Middle frontal gyrus (tissue), 1 donor: Measurements from ENCODE around the gene SLC30A10.
A peak's percentile ranks its signal among the peaks of the same experiment; 100 is the strongest.
"Not testable (repeated sequence)": the region's sequence is repeated elsewhere in the genome, so short reads cannot be mapped to it uniquely, and the experiment has no call there.

Source experiments
- DNase-seq: peaks from one replicate; pipeline ENCODE4 v3.0.0-alpha.2; 2015; ENCODE audit warnings: low spot score; ENCODE audit errors: extremely low spot score

SLC30A10 gene

DNA sequence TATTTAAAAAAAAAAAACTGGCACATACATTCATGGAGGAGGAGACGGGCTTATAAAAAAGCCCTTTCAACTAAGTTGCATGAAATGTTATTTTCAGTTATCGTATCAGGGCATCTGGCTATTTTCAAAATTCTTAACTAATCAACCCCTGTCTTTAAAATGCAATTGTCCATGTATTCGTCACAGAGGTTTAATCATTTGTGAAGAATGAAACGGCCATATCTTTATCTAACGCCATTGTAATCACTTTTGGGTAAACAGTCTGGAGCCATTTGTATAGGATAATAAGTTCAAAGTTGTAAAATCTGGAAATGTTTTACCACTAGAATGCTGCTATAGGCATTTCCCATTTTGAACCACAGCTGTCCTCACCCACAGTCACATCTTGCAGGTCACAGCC lies 30.4 kb downstream of the SLC30A10 start:
- no peak for DNase-seq

DNA sequence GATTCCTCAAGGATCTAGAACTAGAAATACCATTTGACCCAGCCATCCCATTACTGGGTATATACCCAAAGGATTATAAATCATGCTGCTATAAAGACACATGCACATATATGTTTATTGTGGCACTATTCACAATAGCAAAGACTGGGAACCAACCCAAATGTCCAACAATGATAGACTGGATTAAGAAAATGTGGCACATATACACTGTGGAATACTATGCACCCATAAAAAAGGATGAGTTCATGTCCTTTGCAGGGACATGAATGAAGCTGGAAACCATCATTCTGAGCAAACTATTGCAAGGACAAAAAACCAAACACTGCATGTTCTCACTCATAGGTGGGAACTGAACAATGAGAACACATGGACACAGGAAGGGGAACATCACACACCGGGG lies 36.1 kb downstream of the SLC30A10 start:
- not testable (repeated sequence) for DNase-seq

DNA sequence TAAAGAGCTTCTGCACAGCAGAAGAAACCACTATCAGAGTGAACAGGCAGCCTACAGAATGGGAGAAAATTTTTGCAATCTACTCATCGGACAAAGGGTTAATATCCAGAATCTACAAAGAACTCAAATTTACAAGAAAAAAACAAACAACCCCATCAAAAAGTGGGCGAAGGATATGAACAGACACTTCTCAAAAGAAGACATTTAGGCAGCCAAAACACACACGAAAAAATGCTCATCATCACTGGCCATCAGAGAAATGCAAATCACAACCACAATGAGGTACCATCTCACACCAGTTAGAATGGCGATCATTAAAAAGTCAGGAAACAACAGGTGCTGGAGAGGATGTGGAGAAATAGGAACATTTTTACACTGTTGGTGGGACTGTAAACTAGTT lies 36.5 kb downstream of the SLC30A10 start:
- DNase-seq, result not testable (repeated sequence)

DNA sequence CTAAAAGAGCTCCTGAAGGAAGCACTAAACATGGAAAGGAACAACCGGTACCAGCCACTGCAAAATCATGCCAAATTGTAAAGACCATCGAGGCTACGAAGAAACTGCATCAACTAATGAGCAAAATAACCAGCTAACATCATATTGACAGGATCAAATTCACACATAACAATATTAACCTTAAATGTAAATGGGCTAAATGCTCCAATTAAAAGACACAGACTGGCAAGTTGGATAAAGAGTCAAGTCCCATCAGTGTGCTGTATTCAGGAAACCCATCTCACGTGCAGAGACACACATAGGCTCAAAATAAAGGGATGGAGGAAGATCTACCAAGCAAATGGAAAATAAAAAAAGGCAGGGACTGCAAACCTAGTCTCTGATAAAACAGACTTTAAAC lies 39.7 kb downstream of the SLC30A10 start:
- DNase-seq, result not testable (repeated sequence)

DNA sequence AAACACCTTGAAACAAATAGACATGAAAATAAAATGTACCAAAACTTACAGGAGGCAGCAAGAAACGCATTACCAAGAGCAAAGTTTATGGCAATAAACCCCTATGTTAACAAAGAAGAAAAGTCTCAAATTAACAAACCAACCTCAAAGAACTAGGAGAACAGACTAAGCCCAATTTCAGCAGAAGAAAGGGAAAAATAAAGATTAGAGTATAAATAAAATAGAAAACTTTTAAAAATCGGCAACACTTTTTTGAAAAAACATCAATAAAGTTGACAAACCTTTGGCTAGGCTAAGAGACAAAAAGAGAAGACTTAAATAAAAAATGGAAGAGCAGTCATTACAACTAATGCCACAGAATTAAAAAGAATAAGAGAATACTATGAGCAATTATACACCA lies 42.7 kb downstream of the SLC30A10 start:
- DNase-seq, result no peak

DNA sequence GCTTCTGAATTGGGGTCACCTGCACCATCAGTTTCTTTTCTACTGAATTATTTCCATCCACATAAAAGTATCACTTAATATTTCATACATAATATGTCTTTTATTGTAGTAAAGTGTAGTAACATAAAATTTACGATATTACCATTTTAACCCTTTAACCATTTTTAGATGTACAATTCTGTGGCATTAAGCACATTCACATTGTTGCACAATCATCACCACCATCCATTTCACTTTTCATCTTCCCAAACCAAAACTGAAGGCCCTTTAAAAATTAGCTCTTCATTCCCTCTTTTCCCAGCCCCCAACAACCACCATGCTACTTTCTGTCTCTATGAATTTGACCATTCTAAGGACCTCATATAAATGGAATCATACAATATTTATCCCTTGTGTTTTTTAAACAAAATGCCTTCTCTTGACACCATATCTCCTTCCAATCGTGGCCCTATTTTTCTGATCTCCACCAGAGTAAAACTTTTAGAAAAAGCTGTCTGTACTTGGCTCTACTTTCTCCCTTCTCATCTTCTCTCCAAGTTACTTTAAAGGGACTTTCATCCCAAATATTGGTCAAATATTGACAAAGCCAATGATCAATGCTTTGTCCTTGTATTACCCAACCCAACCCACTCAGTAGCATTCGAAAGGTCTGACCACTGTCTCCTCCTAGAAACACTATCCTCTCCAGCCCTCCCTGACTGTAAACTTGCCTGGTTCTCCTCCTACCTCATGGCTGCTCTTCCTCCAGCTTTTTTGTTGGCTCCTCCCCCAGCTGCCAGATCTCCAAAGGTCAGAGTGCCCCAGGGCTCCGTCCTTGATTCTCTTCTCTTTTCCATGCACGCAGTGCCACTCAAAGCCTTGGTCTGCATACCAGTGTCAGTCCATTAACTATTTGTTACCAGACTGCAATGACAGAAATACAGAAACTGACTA lies 44.7 kb downstream of the SLC30A10 start:
- no peak for DNase-seq

DNA sequence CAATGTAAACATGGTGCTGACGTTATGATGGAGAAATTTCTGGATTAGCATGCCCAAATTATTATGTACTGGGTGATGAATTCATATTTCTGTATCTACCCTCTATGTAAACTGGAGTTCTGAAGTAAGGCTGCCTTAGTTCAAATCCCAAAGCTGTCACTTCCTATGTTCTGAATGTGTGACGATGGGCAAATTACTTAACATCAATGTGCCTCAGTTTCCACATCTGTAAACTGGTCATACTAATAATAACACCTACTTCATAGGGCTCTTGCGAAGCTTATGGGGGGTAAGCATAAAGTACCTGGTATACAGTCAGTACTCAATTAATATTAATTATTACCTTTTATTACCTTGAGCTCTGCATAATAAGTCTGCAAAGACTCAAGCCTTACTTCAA lies 45.6 kb downstream of the SLC30A10 start:
- no peak for DNase-seq

DNA sequence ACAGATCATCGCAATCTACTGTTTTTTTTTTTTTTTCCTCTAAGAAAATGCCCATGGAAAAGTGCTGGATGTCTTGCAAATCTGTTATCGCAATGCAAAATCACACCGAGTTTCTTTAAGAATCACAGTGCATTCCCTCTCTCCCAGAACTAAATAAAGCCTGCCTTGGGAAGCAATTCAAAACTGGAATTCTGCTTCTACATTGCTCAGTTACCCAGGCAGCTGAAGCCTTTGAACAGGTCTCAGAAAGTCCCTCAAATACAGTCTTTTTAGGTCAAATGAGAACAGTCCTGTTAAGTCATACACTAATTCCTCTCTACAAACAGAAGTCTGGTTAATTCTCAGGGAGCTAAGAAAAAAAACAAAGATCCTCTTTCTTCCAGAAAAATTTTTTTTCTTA lies 46.3 kb downstream of the SLC30A10 start:
- peak; percentile 3 for DNase-seq

DNA sequence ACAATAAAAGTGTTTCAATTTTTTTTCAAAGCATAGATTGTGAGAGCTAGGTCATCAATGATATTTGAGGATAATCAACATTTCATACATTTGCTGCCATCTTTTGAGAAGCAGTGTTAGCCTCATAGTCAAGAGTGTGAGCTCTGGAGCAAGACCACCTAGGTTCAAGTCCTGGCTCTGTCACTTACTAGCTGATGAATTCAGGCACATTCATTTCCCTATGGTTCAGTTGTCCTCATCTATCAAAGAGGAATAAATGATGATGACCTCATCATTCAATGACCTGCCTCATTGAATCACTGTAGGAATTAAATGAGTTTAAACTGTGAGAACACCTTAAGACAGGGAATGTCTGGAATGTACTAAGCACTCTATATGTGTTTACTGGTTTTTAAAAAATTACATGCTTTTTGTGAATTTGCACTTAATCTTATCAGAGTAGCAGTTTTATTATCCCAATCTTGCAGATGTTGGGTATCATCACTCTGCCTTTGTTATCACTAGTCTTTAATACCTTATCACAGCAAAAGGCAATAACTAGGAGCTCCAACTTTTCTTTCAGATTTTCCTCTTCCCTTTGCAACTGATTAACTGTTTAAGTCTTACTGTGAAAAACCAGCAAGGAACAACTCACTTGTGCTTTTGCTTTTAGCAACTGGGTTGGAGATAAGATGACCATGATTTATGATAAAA lies 47.4 kb downstream of the SLC30A10 start:
- DNase-seq, result no peak

DNA sequence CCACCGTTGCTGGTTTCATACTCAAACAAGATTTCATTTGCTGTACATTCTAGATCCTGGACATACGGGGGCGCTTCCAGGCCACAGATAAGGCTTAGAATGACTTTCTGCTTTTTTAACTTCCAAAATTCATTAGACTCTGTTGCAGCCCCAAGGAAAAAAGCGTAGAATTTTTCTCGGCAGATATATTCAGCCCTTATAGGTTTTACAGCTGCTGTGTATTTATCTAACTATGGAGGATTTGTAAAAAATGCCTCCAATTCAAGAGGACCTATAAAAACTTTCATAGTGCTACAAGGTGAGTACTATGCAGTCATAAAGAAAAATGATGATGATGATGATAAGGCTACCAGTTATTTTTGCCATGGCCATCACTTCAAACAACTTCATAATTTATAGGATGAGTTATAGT lies 51.6 kb downstream of the SLC30A10 start:
- no peak for DNase-seq

DNA sequence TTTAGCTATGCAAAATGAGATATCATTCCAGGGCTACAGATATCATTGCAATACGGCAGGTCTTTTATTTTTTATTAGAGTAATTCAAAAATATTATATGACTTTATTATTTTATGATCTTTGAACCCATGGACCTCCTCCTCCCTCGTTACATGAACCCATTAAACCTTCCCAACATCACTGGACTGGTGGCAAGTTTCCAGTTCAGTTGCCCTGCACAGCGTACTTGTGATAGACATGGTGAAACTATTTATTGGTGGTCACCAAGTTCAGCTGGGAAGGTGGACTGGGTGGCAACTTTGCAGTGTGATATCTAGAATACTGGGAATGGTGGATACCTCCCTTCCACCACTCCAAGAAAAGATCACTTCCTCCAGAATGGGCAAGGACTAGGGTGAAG lies 52.5 kb downstream of the SLC30A10 start:
- DNase-seq, result no peak

DNA sequence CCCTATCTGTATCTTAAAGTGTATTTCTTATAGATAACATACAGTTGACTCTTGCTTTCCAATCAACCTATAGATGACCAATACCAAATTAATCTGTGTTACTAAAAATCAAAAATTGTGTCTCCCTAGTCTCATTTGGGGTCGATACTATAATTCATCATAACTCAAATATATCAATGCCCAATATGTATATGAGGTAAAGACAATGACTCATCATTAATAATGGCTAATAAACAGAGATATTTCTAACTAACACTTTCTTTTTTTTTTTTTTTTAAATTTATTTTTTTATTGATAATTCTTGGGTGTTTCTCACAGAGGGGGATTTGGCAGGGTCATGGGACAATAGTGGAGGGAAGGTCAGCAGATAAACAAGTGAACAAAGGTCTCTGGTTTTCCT lies 55.8 kb downstream of the SLC30A10 start:
- DNase-seq, result not testable (repeated sequence)

DNA sequence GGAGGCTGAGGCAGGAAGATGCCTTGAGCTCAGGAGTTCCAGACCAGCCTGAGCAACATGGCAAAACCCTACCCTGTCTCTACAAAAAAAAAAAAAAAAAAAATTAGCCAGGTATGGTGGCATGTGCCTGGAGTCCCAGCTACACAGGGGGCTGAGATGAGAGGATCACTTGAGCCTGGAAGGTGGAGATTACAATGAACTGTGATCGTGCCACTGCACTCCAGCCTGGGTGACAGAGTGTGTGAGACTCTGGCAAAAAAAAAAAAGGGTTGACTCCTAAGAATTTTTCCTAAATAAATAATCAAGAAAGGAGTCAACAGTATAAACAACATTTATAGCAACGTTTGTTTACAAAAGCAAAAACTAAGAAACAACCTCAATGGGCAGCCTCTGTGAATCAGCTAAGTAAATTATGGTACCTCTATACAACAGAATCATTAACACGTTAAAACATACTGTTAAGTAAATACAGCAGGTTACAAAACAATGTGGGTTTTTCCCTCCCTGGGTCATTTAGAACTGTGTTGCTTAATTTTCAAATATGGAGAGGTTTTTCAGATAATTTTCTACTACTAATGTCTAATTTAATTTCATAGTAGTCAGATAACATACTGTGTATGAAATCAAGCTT lies 56.8 kb downstream of the SLC30A10 start:
- no peak for DNase-seq

DNA sequence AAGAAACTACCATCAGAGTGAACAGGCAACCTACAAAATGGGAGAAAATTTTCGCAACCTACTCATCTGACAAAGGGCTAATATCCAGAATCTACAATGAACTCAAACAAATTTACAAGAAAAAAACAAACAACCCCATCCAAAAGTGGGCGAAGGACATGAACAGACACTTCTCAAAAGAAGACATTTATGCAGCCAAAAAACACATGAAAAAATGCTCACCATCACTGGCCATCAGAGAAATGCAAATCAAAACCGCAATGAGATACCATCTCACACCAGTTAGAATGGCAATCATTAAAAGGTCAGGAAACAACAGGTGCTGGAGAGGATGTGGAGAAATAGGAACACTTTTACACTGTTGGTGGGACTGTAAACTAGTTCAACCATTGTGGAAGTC lies 59.7 kb downstream of the SLC30A10 start:
- not testable (repeated sequence) for DNase-seq
